Motor neuron (in vitro differentiated cells): ENCODE measurements around the gene ATMIN. TPM values are rescaled to one million over a fixed set of nuclear protein-coding genes. Genes with fewer than 3 reads are reported as not detected.

Experiments used
- ATAC-seq, 8 experiments: fragments of 200-7000 bp; cut with Tn5 transposase; replicated peaks in 6 of 8; 2 replicates each; pipeline ENCODE4 v1.8.0; 2021; ENCODE audit warnings: mild to moderate bottlenecking in 8 of 8, moderate library complexity in 8 of 8
- H3K27ac ChIP-seq, 2 donors: fragments of 250-450 bp; sonication (Bioruptor Pico); 2 replicates each; pipeline ENCODE4 v1.9.0; 2021; ENCODE audit warnings: antibody characterized with exemption in 2 of 2, mild to moderate bottlenecking in 2 of 2, moderate library complexity in 1 of 2
- H3K4me1 ChIP-seq, 2 donors: fragments of 250-450 bp; sonication (Bioruptor Pico); replicated peaks in 1 of 2; 2 replicates each; pipeline ENCODE4 v1.6.1; 2021; ENCODE audit warnings: antibody characterized with exemption in 2 of 2, mild to moderate bottlenecking in 2 of 2, moderate library complexity in 1 of 2
- H3K4me3 ChIP-seq, 5 donors: fragments of 250-450 bp; sonication (Bioruptor Pico); 2 replicates each; pipeline ENCODE4 v1.9.0; 2021; ENCODE audit warnings: antibody characterized with exemption in 5 of 5, mild to moderate bottlenecking in 5 of 5, moderate library complexity in 4 of 5
- WGBS, 10 experiments: fragments of 450-650 bp; shearing (Covaris generic); methylation state at CpG; one replicate each; pipeline ENCODE4 v1.0.0; 2022; 5-methylcytosine and 5-hydroxymethylcytosine counted together
- in situ Hi-C, 9 experiments: fragments of 400-800 bp; cut with MboI; loops; one replicate each; pipeline ENCODE4 v1.15.0; 2021; ENCODE audit warnings: low sequenced_read_pairs in 9 of 9, low pct_unique_long_range_greater_than_20kb in 2 of 9; ENCODE audit not compliant: unreplicated experiment in 9 of 9
- total RNA-seq, 8 experiments: library from RNA; unstranded; fragments of 300-600 nt; gene quantifications; 2 replicates each; pipeline versions ENCODE4 v1.2.3 to v1.2.4, GENCODE V29; 2022

ATMIN gene, protein sequence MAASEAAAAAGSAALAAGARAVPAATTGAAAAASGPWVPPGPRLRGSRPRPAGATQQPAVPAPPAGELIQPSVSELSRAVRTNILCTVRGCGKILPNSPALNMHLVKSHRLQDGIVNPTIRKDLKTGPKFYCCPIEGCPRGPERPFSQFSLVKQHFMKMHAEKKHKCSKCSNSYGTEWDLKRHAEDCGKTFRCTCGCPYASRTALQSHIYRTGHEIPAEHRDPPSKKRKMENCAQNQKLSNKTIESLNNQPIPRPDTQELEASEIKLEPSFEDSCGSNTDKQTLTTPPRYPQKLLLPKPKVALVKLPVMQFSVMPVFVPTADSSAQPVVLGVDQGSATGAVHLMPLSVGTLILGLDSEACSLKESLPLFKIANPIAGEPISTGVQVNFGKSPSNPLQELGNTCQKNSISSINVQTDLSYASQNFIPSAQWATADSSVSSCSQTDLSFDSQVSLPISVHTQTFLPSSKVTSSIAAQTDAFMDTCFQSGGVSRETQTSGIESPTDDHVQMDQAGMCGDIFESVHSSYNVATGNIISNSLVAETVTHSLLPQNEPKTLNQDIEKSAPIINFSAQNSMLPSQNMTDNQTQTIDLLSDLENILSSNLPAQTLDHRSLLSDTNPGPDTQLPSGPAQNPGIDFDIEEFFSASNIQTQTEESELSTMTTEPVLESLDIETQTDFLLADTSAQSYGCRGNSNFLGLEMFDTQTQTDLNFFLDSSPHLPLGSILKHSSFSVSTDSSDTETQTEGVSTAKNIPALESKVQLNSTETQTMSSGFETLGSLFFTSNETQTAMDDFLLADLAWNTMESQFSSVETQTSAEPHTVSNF
- 10 to 100 TPM; 28.7 to 54.3 (median 31.4) TPM for total RNA-seq

DNA sequence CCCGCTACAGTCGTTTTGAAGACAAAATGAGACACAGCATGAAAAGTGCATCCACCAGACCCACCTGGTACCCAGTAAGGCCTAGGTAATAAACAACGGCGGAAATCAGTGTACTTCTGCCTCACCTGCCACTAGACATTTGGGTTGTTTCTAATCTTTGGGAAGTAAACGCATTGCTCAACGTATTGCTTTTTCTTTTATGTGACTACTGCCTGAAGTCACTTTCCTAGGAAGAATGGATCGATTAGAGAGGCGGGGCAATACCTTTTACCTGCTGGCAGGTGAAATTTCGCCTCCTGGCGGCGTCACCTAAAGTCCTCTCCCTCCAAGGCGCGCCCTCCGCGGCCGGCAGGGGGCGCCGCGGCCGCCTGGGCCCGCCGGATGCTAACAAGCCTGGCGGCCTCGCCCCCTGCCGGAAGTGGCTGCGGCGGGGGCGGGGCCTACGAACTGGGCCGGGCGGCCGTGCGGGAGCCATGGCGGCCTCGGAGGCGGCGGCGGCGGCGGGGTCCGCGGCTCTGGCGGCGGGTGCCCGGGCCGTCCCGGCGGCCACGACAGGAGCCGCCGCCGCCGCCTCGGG lies at the start of gene ATMIN:
Gene ATMIN, plus strand, starts transcription at position 445 of the 577 bp plus-strand sequence. Its CDS starts 29 bp downstream, at position 474.
- Histone ChIP-seq H3K4me1 (peaks cover 6 to 15% of the 10 kb centered on the region in 2 donors), H3K27ac (peak within 1 kb of the TSS; percentile 71 to 89), H3K4me3 (peak within 1 kb of the TSS; percentile 64 to 98 (median 74))
- WGBS, 10 experiments: 16 to 71% (median 39%) methylated on average over 2 to 11 of the region's 54 CpGs; no CpG with 5 or more reads in 3 of the 10 experiments
- in situ Hi-C loops: no loop called here
- peak; percentile 77 to 97 (median 94) for ATAC-seq

DNA sequence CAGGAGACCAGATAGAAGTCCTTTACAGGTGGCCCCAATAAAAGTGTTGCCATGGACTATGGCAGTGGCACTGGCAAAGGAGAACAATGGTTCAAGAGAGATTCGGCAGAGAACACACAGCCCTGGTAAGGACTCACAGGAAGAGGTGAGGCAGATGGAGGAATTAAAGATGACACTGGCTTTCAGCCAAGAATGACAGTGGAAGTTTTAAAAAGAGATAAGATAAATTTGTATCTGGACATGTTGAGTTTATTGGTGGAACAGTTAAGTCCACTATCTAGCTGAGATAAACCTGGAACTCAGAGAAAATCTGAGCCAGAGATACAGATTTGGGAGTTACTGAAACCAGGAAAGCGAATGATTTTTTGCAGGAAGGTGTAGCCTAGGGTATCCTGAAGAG lies 49.1 kb upstream of the ATMIN start:
- H3K27ac ChIP-seq: no peak overlapping the region
- in situ Hi-C loops: no loop called here
- 67 to 100% (median 100%) methylated on average over 1 to 2 of the region's 2 CpGs; no CpG with 5 or more reads in 1 of the 10 experiments for WGBS, 10 experiments
- H3K4me1 ChIP-seq: no peaks in the 10 kb centered on the region
- no peak overlapping the region for H3K4me3 ChIP-seq
- ATAC-seq: no peak

DNA sequence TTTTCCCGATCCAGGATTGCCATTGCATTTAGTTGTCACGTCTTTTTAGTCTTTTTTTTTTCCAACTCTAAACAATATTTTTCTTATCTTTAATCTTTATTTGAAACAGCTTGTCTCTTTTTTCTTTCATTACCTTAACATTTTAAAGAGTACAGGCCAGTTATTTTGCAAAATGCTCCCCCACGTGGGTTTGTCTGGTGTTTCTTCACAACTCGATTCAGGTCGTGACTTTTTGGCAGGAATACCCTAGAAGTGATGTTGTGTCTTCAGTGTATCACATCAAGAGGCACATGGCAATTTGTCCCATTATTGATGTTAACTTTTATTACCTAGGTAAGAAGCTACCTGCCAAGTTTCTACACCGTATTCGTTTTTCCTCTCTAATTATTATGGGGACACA lies 46.9 kb upstream of the ATMIN start:
- in situ Hi-C loops: no loop called here
- no peak for ATAC-seq

DNA sequence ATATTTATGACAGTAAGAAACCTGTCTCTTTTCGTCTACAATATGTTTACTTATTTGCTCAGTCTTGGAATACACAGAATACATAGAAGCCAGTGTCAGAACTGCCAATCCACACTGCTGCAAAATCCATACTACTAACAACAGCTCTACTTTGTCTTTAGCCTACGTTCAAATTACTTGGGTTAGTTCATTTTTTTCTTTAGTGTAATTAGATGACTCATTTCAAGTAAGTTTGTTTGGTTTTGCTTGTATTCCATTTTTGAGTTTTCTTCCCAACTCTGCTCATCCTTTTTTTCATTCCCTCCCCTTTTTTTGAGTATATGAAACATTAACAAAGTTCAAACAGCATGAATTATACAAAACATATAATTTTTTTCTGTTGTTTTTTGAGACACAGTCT lies 45.8 kb upstream of the ATMIN start:
- 9 to 75% (median 46%) methylated on average over 1 to 2 of the region's 2 CpGs; no CpG with 5 or more reads in 3 of the 10 experiments for WGBS, 10 experiments
- no peak overlapping the region for H3K27ac ChIP-seq
- ATAC-seq: no peak
- H3K4me3 ChIP-seq: no peak overlapping the region
- H3K4me1 ChIP-seq: peaks cover 0 to 11% of the 10 kb centered on the region in 2 donors
- in situ Hi-C loops: no loop called here

More for the DNA sequence above, 46.9 kb upstream of the ATMIN start:
- no peak overlapping the region for H3K4me3 ChIP-seq
- WGBS, 10 experiments: 52 to 80% (median 69%) methylated on average over 2 to 7 of the region's 7 CpGs; no CpG with 5 or more reads in 1 of the 10 experiments
- peaks cover 0 to 8% of the 10 kb centered on the region in 2 donors for H3K4me1 ChIP-seq
- no peak overlapping the region for H3K27ac ChIP-seq

DNA sequence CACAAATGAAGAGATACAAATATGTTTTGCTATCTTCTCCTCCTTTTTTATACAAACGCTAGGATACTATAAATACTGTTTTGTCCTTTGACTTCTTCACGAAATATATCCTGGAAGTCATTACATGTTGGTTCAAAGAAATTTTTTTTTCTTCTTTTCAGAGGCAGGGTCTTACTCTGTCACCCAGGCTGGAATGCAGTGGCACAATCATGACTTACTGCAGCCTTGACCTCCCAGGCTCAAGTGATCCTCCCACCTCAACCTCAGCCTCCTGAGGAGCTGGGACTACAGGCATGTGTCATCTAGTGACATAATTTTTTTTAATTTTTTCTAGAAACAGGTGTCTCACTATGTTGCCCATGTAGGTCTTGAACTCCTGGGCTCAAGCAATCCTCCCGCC lies 45.1 kb upstream of the ATMIN start:
- H3K27ac ChIP-seq: no peak overlapping the region
- in situ Hi-C loops: no loop called here
- ATAC-seq: no peak
- 88 to 100% (median 96%) methylated on average over 1 to 3 of the region's 3 CpGs; no CpG with 5 or more reads in 2 of the 10 experiments for WGBS, 10 experiments
- H3K4me1 ChIP-seq: peaks cover 0 to 11% of the 10 kb centered on the region in 2 donors
- H3K4me3 ChIP-seq: no peak overlapping the region

DNA sequence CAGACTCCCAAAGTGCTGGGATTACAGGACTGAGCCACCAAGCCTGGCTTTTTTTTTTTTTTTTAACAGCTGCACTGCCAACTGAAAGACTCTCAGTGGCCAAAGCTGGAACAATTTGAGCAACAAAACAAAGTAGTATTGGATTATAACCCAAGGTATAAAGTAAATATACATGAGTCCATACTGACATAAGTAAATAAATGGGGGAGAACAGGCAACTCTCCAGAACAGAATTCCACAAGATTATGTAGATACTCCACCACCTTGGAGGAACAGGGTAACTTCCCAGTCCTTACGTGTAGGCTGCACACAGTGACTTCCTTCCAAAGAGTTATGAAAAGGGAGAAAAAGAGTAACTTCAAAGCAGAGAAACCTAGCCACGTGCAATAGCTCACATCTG lies 44.7 kb upstream of the ATMIN start:
- in situ Hi-C loops: no loop called here

DNA sequence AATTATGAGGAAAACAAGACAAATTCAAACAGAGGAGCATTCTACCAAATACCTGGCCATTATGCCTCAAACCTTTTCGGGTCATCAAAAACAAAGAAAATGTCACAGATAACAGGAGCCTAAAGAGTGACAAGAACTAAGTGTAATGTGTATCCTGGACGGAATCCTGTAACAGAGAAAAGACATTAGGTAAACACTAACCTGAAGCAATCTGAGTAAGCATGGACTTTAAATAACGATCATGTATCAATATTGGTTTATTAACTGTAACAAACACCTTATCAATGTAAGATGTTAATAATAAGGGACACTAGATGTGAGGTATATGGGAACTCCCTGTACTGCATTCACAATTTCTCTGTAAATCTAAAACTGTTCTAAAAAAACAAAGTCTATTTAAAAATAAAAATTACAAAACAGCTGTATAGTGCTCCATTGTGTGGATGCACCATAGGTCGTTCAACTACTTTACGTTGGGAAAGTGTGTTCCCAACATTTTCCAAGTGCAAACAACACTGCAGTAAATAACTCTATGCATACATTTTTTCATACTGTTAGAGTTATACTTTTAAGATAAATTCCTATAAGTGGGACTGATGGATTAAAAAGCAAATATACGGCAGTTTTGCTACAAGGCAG lies 43.7 kb upstream of the ATMIN start:
- peaks cover 0 to 11% of the 10 kb centered on the region in 2 donors for H3K4me1 ChIP-seq
- in situ Hi-C loops: no loop called here
- H3K4me3 ChIP-seq: no peak overlapping the region
- WGBS, 10 experiments: 50 to 100% (median 65%) methylated on average over 2 to 6 of the region's 6 CpGs; no CpG with 5 or more reads in 1 of the 10 experiments
- ATAC-seq: no peak
- no peak overlapping the region for H3K27ac ChIP-seq

More for the DNA sequence above, 44.7 kb upstream of the ATMIN start:
- Histone ChIP-seq H3K4me3 (no peak overlapping the region), H3K4me1 (peaks cover 0 to 11% of the 10 kb centered on the region in 2 donors), H3K27ac (no peak overlapping the region)
- WGBS, 10 experiments: 80 to 100% (median 100%) methylated on average over 1 to 2 of the region's 2 CpGs; no CpG with 5 or more reads in 3 of the 10 experiments
- no peak for ATAC-seq

DNA sequence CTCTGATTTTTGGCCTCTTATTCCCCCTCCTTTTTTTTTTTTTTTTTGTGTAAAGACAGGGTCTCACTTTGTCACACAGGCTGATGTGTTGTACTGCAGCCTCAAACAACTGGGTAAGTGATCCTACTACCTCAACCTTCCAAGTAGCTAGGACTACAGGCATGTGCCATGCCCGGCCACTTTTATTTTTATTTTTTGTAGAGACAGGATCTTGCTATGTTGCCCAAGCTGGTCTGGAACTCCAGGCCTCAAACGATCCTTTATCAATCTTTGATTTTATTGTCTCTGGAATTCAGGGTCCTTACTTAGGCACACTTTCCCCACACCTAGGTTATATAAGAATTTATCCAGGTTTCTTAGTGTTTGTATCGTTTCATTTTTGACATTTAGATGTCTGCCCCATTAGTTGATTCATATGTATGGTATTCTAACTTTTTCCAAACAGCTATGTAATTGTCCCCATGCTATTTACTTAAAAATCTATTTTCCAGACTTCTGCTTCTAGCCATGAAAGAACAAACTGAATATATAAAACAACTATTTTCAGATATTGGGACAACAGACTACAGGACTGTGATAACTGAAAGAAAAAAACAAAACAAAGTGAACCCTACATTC lies 42.9 kb upstream of the ATMIN start:
- H3K4me3 ChIP-seq: no peak overlapping the region
- H3K4me1 ChIP-seq: peaks cover 0 to 11% of the 10 kb centered on the region in 2 donors
- in situ Hi-C loops: no loop called here
- 0 to 100% (median 59%) methylated on average over 1 to 3 of the region's 3 CpGs; no CpG with 5 or more reads in 1 of the 10 experiments for WGBS, 10 experiments
- H3K27ac ChIP-seq: no peak overlapping the region
- ATAC-seq: no peak

DNA sequence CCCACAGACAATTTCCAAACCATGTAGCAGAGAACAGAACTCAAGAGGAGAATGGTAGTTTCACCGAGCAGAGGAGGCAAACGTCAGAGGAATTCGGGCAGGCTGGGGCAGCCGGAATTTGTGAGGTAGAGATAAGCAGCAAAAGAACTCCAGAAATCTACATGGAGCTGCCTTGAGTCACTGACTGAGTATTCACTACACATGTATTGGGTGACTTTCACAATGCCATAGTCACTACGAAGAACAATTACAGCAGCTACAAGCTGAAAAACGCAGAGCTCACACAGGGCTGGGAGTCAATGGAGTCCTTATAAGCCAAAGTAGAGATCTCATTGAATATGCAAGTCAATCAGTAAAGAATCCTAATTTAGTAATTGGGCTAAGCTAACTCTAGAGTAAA lies 42.3 kb upstream of the ATMIN start:
- Histone ChIP-seq H3K4me3 (no peak overlapping the region), H3K4me1 (peaks cover 0 to 11% of the 10 kb centered on the region in 2 donors), H3K27ac (no peak overlapping the region)
- 0 to 71% (median 38%) methylated on average over 1 to 6 of the region's 6 CpGs; no CpG with 5 or more reads in 2 of the 10 experiments for WGBS, 10 experiments
- in situ Hi-C loops: no loop called here
- ATAC-seq: peak; percentile 42 to 97 (median 56)

DNA sequence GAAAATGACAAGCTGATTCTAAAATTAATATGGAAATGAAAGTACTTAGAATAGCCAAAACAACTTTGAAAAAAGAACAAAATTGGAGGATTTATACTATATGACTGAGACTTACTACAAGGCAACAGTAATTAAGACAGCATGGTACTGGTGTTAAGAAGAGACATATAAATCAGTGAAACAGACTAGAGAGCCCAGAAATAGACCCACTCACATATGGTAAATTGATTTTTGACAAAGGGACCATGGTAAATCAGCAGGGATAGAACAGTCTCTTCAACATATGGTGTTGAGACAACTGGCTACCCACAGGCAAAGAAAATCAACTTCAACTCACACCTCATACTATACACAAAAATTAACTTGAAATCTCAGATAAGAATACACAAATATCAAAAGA lies 41.8 kb upstream of the ATMIN start:
- H3K4me3 ChIP-seq: no peak overlapping the region
- ATAC-seq: peak in 4 of 8 experiments; percentile 19 to 65 (median 48)
- H3K27ac ChIP-seq: no peak overlapping the region
- peaks cover 0 to 11% of the 10 kb centered on the region in 2 donors for H3K4me1 ChIP-seq
- in situ Hi-C loops: no loop called here

DNA sequence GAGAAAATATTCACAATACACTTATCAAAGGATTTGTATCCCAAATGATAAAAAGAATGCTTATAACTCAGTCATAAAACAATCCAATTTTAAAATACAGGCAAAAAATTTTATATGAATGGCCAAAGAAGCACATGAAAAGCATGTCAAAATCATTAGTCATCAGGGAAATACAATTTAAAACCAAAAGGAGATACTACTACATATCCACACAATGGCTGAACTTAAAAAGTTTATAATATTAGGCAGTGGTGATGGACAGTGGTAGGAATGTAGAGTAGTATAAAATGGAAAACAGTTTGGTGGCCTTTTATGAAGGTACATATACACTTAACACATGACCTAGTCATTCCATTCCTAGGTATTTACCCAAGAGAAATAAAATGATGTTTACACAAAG lies 41.2 kb upstream of the ATMIN start:
- no peak overlapping the region for H3K27ac ChIP-seq
- in situ Hi-C loops: no loop called here
- peaks cover 0 to 11% of the 10 kb centered on the region in 2 donors for H3K4me1 ChIP-seq
- H3K4me3 ChIP-seq: no peak overlapping the region
- no peak for ATAC-seq

DNA sequence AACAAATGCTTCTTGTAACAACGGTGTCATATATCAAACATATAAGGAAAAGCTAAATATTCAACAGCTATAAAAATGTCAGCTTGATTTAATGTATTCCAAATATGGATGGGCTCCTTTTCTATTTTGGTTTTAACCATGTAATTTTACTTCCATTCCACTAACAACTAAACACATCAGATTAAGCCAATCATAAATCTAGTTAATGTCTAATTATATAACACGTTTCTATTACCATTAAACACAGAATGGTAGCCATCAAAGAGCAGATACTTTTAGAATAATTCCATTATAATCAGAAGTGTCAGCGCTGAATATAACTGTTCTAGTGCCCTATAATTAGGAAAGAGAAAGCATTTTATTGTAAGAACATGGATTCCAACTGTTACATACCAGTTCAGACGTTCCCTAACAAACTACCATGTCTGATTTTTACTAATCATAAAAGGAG lies 38.9 kb upstream of the ATMIN start:
- no peak for ATAC-seq
- no peak overlapping the region for H3K4me3 ChIP-seq
- peaks cover 0 to 11% of the 10 kb centered on the region in 2 donors for H3K4me1 ChIP-seq
- 27 to 100% (median 68%) methylated on average over 1 to 4 of the region's 4 CpGs for WGBS, 10 experiments
- H3K27ac ChIP-seq: no peak overlapping the region
- in situ Hi-C loops: no loop called here
